ENCODE measurements around the gene SP100.

The SP100 gene

DNA sequence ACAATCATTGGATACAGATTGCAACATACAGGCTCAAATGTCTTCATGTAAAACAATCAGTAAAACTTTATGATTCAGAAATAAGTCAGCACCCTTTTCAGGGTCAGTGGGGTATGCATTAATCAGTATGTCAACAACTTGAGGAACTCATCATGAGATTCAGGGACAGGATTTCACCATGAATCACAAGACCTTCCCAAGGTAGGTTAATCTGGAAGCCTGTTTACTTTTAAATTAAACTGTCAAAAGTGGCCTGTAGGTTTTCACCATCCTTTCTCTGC, 104.8 kb downstream of the SP100 start:
- no peak overlapping the region for H3K27ac ChIP-seq
- no peak for TF ChIP-seq POLR2AphosphoS5 (IDR thresholded peaks at IDR 0.05; ENCODE audit: borderline replicate concordance, low read depth, low read length)
- TF ChIP-seq FOXP2 (optimal IDR thresholded peaks at IDR 0.05; ENCODE audit: control extremely low read depth, extremely low read length, insufficient read depth), result no peak
- TF ChIP-seq EZH2 (IDR thresholded peaks at IDR 0.05), result no peak
- no peak overlapping the region for H3K4me3 ChIP-seq
- DNase-seq (ENCODE audit: low read depth, low spot score), result no peak
- no peaks in the 10 kb centered on the region for H3K9me3 ChIP-seq (ENCODE audit: low read depth, low read length)
- H3K9ac ChIP-seq (ENCODE audit: insufficient read length), result no peak overlapping the region
- no peaks in the 10 kb centered on the region for H3K36me3 ChIP-seq (ENCODE audit: insufficient read depth, low read length)

DNA sequence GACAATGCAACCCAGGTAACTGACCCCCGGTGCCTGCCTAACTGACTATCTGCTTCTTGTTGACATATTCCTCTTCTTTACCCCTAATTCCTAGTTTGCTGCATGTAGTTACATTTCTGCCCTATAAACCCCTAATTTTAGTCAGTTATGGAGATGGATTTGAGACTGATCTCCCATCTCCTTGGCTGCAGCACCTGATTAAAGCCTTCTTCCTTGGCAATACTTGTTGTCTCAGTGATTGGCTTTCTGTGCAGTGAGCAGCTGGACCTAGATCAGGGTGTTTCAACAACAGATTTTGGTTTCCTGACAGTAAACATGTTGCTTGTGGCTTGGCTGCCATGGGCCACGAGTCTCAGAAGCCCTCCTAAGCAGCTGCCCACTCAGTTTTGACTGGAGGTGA, 105.4 kb downstream of the SP100 start:
- no peak overlapping the region for H3K9ac ChIP-seq (ENCODE audit: insufficient read length)
- DNase-seq (ENCODE audit: low read depth, low spot score), result no peak
- no peak overlapping the region for H3K27ac ChIP-seq
- H3K36me3 ChIP-seq (ENCODE audit: insufficient read depth, low read length), result no peaks in the 10 kb centered on the region
- no peaks in the 10 kb centered on the region for H3K9me3 ChIP-seq (ENCODE audit: low read depth, low read length)
- TF ChIP-seq FOXP2 (optimal IDR thresholded peaks at IDR 0.05; ENCODE audit: control extremely low read depth, extremely low read length, insufficient read depth), result no peak
- no peak for TF ChIP-seq EZH2 (IDR thresholded peaks at IDR 0.05)
- no peak for TF ChIP-seq POLR2AphosphoS5 (IDR thresholded peaks at IDR 0.05; ENCODE audit: borderline replicate concordance, low read depth, low read length)
- no peak overlapping the region for H3K4me3 ChIP-seq

DNA sequence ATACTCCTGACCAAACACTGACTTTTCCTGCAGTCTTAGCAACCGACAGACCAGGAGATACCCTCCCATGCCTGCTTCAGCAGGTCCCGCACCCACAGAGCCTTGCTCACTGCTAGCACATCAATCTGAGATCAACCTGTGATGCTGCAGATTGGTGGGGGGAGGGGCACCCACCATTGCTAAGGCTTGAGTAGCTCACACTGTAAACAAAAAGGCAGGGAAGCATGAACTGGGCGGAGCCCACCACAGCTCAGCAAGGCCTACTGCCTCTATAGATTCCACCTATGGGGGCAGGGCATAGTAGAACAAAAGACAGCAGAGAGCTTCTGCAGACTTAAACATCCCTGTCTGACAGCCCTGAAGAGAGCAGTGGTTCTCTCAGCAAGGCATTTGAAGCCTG, 109.7 kb downstream of the SP100 start:
- Histone ChIP-seq H3K9ac (ENCODE audit: insufficient read length) (no peak overlapping the region), H3K36me3 (ENCODE audit: insufficient read depth, low read length) (no peaks in the 10 kb centered on the region), H3K27ac (no peak overlapping the region), H3K4me3 (no peak overlapping the region), H3K9me3 (ENCODE audit: low read depth, low read length) (no peaks in the 10 kb centered on the region)
- no peak for DNase-seq (ENCODE audit: low read depth, low spot score)
- TF ChIP-seq EZH2 (IDR thresholded peaks at IDR 0.05), result no peak
- no peak for TF ChIP-seq FOXP2 (optimal IDR thresholded peaks at IDR 0.05; ENCODE audit: control extremely low read depth, extremely low read length, insufficient read depth)
- no peak for TF ChIP-seq POLR2AphosphoS5 (IDR thresholded peaks at IDR 0.05; ENCODE audit: borderline replicate concordance, low read depth, low read length)

DNA sequence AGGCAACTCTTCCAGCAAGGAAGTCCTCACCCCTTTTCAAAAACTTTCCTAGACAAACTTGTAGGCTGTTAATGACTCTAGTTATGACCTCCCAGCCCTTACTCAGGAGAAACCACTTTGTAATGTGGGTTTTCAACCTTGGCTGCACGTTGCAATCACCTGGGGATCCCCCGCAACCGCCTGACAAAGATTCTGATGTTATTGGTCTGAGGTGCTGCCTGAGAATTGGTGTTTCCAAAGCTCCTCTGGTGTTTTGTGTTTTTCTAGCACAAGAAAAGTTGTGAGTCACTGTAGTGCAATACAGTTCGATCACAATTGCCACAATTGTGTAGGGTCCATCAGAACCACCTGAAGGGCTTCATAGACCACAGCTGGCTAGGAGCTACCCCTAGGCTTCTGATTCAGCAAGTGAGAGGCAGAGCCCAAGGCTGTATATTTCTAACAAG, 121.6 kb downstream of the SP100 start:
- no peak overlapping the region for H3K4me3 ChIP-seq
- no peak overlapping the region for H3K27ac ChIP-seq
- no peak for DNase-seq (ENCODE audit: low read depth, low spot score)
- H3K9me3 ChIP-seq (ENCODE audit: low read depth, low read length), result no peaks in the 10 kb centered on the region
- H3K36me3 ChIP-seq (ENCODE audit: insufficient read depth, low read length), result no peaks in the 10 kb centered on the region
- TF ChIP-seq POLR2AphosphoS5 (IDR thresholded peaks at IDR 0.05; ENCODE audit: borderline replicate concordance, low read depth, low read length) (no peak), FOXP2 (optimal IDR thresholded peaks at IDR 0.05; ENCODE audit: control extremely low read depth, extremely low read length, insufficient read depth) (no peak), EZH2 (IDR thresholded peaks at IDR 0.05) (no peak)
- H3K9ac ChIP-seq (ENCODE audit: insufficient read length), result no peak overlapping the region

DNA sequence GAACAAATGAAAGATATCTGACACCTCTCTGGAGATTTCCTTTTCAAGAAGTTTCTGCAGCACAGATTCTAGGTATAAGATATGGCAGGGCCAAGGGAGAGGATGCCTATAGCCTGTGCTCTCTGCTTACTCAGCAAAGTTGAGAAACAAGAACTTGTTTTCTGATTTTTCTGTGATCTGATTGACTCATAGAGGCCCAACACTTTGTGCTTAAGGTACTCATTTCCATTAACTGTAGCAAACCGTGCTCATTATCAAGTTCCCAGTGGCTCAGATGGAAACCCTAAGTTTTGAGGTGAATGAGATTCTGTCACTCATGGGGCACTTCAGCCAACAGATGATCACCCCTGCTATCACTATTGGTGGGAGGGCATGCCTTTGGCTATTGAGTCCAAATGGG, 124.3 kb downstream of the SP100 start:
- H3K4me3 ChIP-seq, result no peak overlapping the region
- H3K9me3 ChIP-seq (ENCODE audit: low read depth, low read length), result no peaks in the 10 kb centered on the region
- H3K9ac ChIP-seq (ENCODE audit: insufficient read length), result no peak overlapping the region
- DNase-seq (ENCODE audit: low read depth, low spot score), result no peak
- TF ChIP-seq EZH2 (IDR thresholded peaks at IDR 0.05) (no peak), POLR2AphosphoS5 (IDR thresholded peaks at IDR 0.05; ENCODE audit: borderline replicate concordance, low read depth, low read length) (no peak), FOXP2 (optimal IDR thresholded peaks at IDR 0.05; ENCODE audit: control extremely low read depth, extremely low read length, insufficient read depth) (no peak)
- no peak overlapping the region for H3K27ac ChIP-seq
- H3K36me3 ChIP-seq (ENCODE audit: insufficient read depth, low read length), result no peaks in the 10 kb centered on the region

DNA sequence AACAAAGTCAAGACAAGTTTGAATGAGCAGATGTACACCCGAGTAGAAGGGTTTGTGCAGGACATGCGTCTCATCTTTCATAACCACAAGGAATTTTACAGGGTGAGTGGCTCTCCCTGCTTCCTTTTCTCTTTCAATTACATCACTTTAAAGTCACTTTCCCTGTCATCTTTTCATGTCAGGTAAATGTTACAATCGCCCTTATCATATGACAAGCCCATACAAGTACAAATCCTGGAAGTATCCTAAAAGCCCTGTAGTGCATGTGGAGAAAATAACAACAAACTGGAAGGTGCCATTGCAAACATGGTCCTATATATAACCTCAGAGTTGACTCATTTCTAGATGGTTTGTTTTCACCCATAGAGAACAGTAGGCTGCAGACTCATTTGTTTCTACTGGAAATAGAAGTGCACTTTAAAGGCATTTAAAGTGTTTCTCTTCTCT, 126.0 kb downstream of the SP100 start:
- Histone ChIP-seq H3K4me3 (no peak overlapping the region), H3K27ac (no peak overlapping the region), H3K9ac (ENCODE audit: insufficient read length) (no peak overlapping the region), H3K9me3 (ENCODE audit: low read depth, low read length) (no peaks in the 10 kb centered on the region), H3K36me3 (ENCODE audit: insufficient read depth, low read length) (no peaks in the 10 kb centered on the region)
- no peak for DNase-seq (ENCODE audit: low read depth, low spot score)
- TF ChIP-seq EZH2 (IDR thresholded peaks at IDR 0.05), result no peak
- TF ChIP-seq POLR2AphosphoS5 (IDR thresholded peaks at IDR 0.05; ENCODE audit: borderline replicate concordance, low read depth, low read length), result no peak
- TF ChIP-seq FOXP2 (optimal IDR thresholded peaks at IDR 0.05; ENCODE audit: control extremely low read depth, extremely low read length, insufficient read depth), result no peak

DNA sequence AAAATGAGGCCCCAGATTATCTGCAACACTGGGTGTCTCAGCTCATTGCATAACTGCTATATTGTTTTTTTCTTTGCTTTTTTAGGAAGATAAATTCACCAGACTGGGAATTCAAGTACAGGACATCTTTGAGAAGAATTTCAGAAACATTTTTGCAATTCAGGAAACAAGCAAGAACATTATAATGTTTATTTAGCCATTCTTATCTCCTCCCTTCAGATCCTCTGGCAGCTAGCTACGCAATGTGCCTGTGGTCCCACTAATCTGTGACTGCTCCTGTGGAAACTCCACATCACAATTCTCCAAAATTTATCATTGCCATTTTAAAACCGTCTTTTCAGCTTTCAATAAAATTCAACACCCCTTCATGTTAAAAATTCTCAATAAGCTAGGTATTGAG, 126.8 kb downstream of the SP100 start:
- Histone ChIP-seq H3K36me3 (ENCODE audit: insufficient read depth, low read length) (no peaks in the 10 kb centered on the region), H3K9ac (ENCODE audit: insufficient read length) (no peak overlapping the region), H3K27ac (no peak overlapping the region), H3K9me3 (ENCODE audit: low read depth, low read length) (no peaks in the 10 kb centered on the region), H3K4me3 (no peak overlapping the region)
- no peak for DNase-seq (ENCODE audit: low read depth, low spot score)
- TF ChIP-seq FOXP2 (optimal IDR thresholded peaks at IDR 0.05; ENCODE audit: control extremely low read depth, extremely low read length, insufficient read depth) (no peak), POLR2AphosphoS5 (IDR thresholded peaks at IDR 0.05; ENCODE audit: borderline replicate concordance, low read depth, low read length) (no peak), EZH2 (IDR thresholded peaks at IDR 0.05) (no peak)

DNA sequence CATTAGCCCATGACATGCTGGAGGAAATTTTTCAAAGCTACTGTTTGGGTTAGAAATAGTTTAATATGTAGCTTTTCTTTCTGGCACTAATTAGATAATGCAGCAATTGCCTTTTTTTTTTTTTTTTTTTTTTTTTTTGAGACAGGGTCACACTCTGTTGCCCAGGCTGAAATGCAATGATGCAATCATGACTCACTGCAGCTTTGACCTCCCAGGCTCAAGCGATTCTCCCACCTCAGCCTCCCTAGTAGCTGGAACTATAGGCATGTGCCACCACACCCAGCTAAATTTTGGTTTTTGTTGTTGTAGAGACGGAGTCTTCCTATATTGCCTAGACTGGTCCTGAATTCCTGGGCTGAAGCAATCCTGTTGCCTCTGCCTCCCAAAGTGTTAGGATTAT, 136.2 kb downstream of the SP100 start:
- TF ChIP-seq EZH2 (IDR thresholded peaks at IDR 0.05), result no peak
- TF ChIP-seq FOXP2 (optimal IDR thresholded peaks at IDR 0.05; ENCODE audit: control extremely low read depth, extremely low read length, insufficient read depth), result no peak
- TF ChIP-seq POLR2AphosphoS5 (IDR thresholded peaks at IDR 0.05; ENCODE audit: borderline replicate concordance, low read depth, low read length), result no peak
- no peaks in the 10 kb centered on the region for H3K9me3 ChIP-seq (ENCODE audit: low read depth, low read length)
- no peak for DNase-seq (ENCODE audit: low read depth, low spot score)
- H3K4me3 ChIP-seq, result no peak overlapping the region
- H3K27ac ChIP-seq, result no peak overlapping the region
- H3K36me3 ChIP-seq (ENCODE audit: insufficient read depth, low read length), result no peaks in the 10 kb centered on the region
- H3K9ac ChIP-seq (ENCODE audit: insufficient read length), result no peak overlapping the region

DNA sequence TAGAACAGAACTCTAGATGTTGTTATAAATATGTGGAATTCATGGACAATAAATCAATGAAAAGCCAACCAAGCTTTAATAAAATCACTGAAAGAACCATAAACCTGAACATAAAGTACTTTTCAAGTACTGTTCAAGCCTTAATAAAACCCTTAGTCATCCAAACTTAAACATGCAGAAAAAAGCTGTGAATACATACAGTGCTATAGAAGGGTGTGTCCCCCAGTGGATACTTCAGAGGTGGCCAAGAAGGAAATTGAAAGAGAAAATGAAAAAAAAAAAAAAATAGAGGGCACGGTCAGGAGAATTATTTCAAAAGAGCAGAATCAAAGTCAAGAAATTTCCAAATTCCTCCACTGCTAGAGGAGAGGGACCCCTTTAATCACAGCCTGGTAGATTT, 141.1 kb downstream of the SP100 start:
- no peaks in the 10 kb centered on the region for H3K36me3 ChIP-seq (ENCODE audit: insufficient read depth, low read length)
- H3K9ac ChIP-seq (ENCODE audit: insufficient read length), result no peak overlapping the region
- no peak overlapping the region for H3K27ac ChIP-seq
- DNase-seq (ENCODE audit: low read depth, low spot score), result no peak
- H3K9me3 ChIP-seq (ENCODE audit: low read depth, low read length), result no peaks in the 10 kb centered on the region
- TF ChIP-seq EZH2 (IDR thresholded peaks at IDR 0.05), result no peak
- no peak for TF ChIP-seq FOXP2 (optimal IDR thresholded peaks at IDR 0.05; ENCODE audit: control extremely low read depth, extremely low read length, insufficient read depth)
- no peak for TF ChIP-seq POLR2AphosphoS5 (IDR thresholded peaks at IDR 0.05; ENCODE audit: borderline replicate concordance, low read depth, low read length)
- no peak overlapping the region for H3K4me3 ChIP-seq

Data from SK-N-MC (cell line).